Ishikawa (cell line): ENCODE measurements around the gene CFAP73.

Experiments
- CREB1 ChIP-seq: IDR thresholded peaks from 2 replicates; pipeline ENCODE4 v1.6.1; 2012; ENCODE audit warnings: low read depth
- EGR1 ChIP-seq: IDR thresholded peaks from 2 replicates; pipeline ENCODE4 v1.6.1; 2012
- EP300 ChIP-seq: IDR thresholded peaks from 2 replicates; pipeline ENCODE4 v1.6.1; 2012; ENCODE audit warnings: borderline replicate concordance
- FOXM1 ChIP-seq: IDR thresholded peaks from 2 replicates; pipeline ENCODE4 v1.6.1; 2012; ENCODE audit warnings: low read depth, borderline replicate concordance
- MAX ChIP-seq: IDR thresholded peaks from 2 replicates; pipeline ENCODE4 v1.6.1; 2012
- RAD21 ChIP-seq: IDR thresholded peaks from 2 replicates; pipeline ENCODE4 v1.6.1; 2012; ENCODE audit warnings: low read depth
- TAF1 ChIP-seq: IDR thresholded peaks from 2 replicates; pipeline ENCODE4 v1.6.1; 2012; ENCODE audit warnings: low read depth, mild to moderate bottlenecking
- YY1 ChIP-seq: IDR thresholded peaks from 2 replicates; pipeline ENCODE4 v1.6.1; 2012; ENCODE audit warnings: low read depth
- ZBTB7A ChIP-seq: IDR thresholded peaks from 2 replicates; pipeline ENCODE4 v1.6.1; 2012; ENCODE audit warnings: low read depth
- TF ChIP-seq, protein P1 (sequence below): IDR thresholded peaks from 2 replicates; pipeline ENCODE4 v1.6.1; 2012; ENCODE audit warnings: low read depth, mild to moderate bottlenecking

DNA sequence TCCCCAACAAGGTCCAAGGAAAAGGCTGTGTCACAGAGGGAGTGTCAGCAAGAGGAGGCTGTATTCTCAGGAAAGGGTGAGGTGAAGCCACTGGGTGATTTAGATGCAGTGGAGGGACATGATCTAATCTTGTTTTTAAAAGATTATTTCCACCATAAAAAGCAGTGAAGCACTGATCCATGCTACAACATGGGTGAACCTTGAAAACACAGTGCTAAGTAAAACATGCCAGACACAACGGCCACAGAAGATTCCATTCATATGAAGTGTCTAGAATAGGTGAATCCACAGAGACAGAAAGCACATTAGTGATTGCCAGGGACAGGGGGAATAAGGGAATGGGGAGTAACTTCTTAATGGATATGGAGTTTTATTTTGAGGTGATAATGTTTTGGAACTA lies 48.8 kb downstream of the CFAP73 start:
- TF ChIP-seq YY1 (no peak), EP300 (no peak), TAF1 (no peak), RAD21 (no peak), ZBTB7A (no peak), CREB1 (no peak), MAX (no peak), EGR1 (no peak), FOXM1 (no peak)
- TF ChIP-seq, protein P1, sequence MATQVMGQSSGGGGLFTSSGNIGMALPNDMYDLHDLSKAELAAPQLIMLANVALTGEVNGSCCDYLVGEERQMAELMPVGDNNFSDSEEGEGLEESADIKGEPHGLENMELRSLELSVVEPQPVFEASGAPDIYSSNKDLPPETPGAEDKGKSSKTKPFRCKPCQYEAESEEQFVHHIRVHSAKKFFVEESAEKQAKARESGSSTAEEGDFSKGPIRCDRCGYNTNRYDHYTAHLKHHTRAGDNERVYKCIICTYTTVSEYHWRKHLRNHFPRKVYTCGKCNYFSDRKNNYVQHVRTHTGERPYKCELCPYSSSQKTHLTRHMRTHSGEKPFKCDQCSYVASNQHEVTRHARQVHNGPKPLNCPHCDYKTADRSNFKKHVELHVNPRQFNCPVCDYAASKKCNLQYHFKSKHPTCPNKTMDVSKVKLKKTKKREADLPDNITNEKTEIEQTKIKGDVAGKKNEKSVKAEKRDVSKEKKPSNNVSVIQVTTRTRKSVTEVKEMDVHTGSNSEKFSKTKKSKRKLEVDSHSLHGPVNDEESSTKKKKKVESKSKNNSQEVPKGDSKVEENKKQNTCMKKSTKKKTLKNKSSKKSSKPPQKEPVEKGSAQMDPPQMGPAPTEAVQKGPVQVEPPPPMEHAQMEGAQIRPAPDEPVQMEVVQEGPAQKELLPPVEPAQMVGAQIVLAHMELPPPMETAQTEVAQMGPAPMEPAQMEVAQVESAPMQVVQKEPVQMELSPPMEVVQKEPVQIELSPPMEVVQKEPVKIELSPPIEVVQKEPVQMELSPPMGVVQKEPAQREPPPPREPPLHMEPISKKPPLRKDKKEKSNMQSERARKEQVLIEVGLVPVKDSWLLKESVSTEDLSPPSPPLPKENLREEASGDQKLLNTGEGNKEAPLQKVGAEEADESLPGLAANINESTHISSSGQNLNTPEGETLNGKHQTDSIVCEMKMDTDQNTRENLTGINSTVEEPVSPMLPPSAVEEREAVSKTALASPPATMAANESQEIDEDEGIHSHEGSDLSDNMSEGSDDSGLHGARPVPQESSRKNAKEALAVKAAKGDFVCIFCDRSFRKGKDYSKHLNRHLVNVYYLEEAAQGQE, result no peak
